HG02840 (cell line): ENCODE data around the gene PVALB.

Source experiments
- ATAC-seq: cut with Tn5 transposase; IDR thresholded peaks from one replicate; pipeline ENCODE4 v1.9.1; 2021; ENCODE audit warnings: mild to moderate bottlenecking, moderate library complexity, moderate number of reproducible peaks; ENCODE audit not compliant: unreplicated experiment, low FRiP score

PVALB gene

GRCh38 chr22:36850056-36850455, 33.2 kb upstream of the PVALB start:
- ATAC-seq: no peak

GRCh38 chr22:36846949-36847348, 30.1 kb upstream of the PVALB start:
- no peak for ATAC-seq

GRCh38 chr22:36846271-36846670, 29.4 kb upstream of the PVALB start:
- no peak for ATAC-seq

GRCh38 chr22:36840106-36840505, 23.3 kb upstream of the PVALB start:
- ATAC-seq: no peak

- ATAC-seq: no peak
Measured at GRCh38 chr22:36839356-36840073, 22.7 kb upstream of the PVALB start.

GRCh38 chr22:36838119-36839030, 21.5 kb upstream of the PVALB start:
- ATAC-seq: no peak

GRCh38 chr22:36835903-36836302, 19.1 kb upstream of the PVALB start:
- no peak for ATAC-seq

GRCh38 chr22:36833073-36833472, 16.2 kb upstream of the PVALB start:
- no peak for ATAC-seq

- no peak for ATAC-seq
Measured at GRCh38 chr22:36831717-36832116, 14.9 kb upstream of the PVALB start.

- ATAC-seq: no peak
Measured at GRCh38 chr22:36831206-36831605, 14.4 kb upstream of the PVALB start.

- no peak for ATAC-seq
Measured at GRCh38 chr22:36830601-36831000, 13.8 kb upstream of the PVALB start.

GRCh38 chr22:36829370-36830002, 12.7 kb upstream of the PVALB start:
- ATAC-seq: no peak

- ATAC-seq: no peak
Measured at GRCh38 chr22:36828815-36829214, 12.0 kb upstream of the PVALB start.

- ATAC-seq: no peak
Measured at GRCh38 chr22:36826262-36826661, 9.4 kb upstream of the PVALB start.

GRCh38 chr22:36824655-36825054, 7.8 kb upstream of the PVALB start:
- no peak for ATAC-seq

GRCh38 chr22:36823186-36823839, 6.5 kb upstream of the PVALB start:
- ATAC-seq: no peak

GRCh38 chr22:36822581-36822980, 5.7 kb upstream of the PVALB start:
- ATAC-seq: no peak

- no peak for ATAC-seq
Measured at GRCh38 chr22:36819112-36819511, 2.3 kb upstream of the PVALB start.

GRCh38 chr22:36818010-36818642, 1.3 kb upstream of the PVALB start:
- no peak for ATAC-seq

- no peak for ATAC-seq
Measured at GRCh38 chr22:36817525-36817848, 652 bp upstream of the PVALB start.

- no peak for ATAC-seq
Measured at GRCh38 chr22:36816339-36816635, 548 bp downstream of the PVALB start.
